GM08714 (cell line): ENCODE results near the gene PRXL2B.
"Not testable (repeated sequence)": the region's sequence is repeated elsewhere in the genome, so short reads cannot be mapped to it uniquely, and the experiment has no call there.

ENCODE experiments used
- H3K4me3 ChIP-seq: fragments of 200-500 bp; sonication (Bioruptor generic); 2 replicates; pipeline ENCODE4 v1.5.1; 2014; ENCODE audit warnings: mild to moderate bottlenecking, low read length, inconsistent platforms
- ZNF274 ChIP-seq: IDR thresholded peaks from 2 replicates; pipeline ENCODE4 v1.6.1; 2012; ENCODE audit warnings: mild to moderate bottlenecking, low read depth, low read length

PRXL2B gene

GRCh38 chr1:2564815-2565374, 21.7 kb upstream of the PRXL2B start:
- TF ChIP-seq ZNF274, result no peak
- H3K4me3 ChIP-seq, result no peak overlapping the region

DNA sequence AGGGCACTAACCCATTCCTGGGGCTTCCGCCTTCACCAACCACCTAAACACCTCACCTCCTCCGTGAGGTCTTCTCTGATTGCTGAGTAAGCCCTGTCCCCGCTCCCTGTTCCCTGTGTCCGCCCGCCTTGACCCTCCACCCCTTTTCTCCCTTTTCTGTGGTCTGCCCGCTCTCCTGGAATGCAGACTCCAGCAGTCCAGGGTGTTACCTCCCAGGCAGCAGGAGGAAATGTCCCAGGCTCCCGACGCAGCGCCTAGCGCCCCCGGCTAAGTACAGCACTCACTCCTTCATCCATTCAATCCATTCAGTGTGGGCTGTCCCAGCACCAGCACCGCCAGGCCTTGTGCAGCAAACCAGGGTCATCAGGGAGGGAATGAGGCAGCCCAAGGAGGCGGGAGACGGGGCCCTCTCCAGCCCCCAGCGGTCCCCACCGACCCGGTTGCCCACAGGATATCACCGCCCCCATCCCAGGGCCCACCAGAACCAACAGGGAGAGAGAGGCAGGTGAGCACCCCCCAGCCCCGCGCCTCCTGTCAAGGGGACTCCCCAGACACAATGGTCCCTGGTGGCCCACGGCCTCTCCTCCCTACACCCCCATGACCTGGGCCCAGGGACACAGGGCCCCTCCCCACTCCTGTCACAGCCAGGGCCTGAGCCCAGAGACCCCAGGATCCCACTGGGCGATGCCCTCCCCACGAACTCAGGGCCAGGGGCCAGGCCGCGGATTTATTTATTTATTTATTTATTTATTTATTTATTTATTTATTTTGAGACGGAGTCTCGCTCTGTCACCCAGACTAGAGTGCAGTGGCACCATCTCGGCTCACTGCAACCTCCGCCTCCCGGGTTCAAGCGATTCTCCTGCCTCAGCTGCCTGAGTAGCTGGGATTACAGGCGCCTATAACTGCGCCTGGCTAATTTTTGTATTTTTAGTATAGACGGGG, 20.2 kb upstream of the PRXL2B start:
- no peak overlapping the region for H3K4me3 ChIP-seq
- TF ChIP-seq ZNF274, result no peak

DNA sequence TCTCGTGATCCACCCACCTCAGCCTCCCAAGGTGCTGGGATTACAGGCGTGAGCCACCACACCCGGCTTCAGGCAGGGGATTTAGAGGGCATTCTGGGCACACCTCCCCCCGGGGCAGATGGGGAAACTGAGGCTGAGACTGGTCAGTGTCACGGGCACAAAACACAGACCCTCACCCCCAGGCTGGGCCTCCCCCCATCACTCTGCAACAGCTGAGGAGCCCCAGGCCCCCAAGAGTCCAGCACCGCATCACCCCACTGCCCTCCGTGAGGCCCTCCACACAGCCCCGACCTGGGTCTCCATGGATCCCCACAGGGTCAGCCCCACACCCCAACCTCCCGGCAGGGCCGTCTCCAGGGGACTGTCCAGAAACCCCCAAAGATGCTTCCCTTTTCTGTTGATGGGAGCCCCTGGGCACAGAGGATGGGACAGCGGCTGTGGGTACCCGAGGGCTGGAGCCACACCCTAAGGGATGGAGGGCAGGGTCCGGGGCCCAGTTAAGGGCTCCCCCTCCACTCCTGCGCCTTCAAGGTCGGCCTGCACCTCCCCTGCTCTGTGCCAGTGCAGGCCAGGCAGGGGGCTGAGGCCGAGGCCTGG, 19.4 kb upstream of the PRXL2B start:
- no peak overlapping the region for H3K4me3 ChIP-seq

GRCh38 chr1:2568187-2568816, 18.3 kb upstream of the PRXL2B start:
- not testable (repeated sequence) for H3K4me3 ChIP-seq

More for the DNA sequence above, 19.4 kb upstream of the PRXL2B start:
- TF ChIP-seq ZNF274, result no peak

GRCh38 chr1:2569060-2569459, 17.5 kb upstream of the PRXL2B start:
- no peak overlapping the region for H3K4me3 ChIP-seq
- TF ChIP-seq ZNF274, result no peak

DNA sequence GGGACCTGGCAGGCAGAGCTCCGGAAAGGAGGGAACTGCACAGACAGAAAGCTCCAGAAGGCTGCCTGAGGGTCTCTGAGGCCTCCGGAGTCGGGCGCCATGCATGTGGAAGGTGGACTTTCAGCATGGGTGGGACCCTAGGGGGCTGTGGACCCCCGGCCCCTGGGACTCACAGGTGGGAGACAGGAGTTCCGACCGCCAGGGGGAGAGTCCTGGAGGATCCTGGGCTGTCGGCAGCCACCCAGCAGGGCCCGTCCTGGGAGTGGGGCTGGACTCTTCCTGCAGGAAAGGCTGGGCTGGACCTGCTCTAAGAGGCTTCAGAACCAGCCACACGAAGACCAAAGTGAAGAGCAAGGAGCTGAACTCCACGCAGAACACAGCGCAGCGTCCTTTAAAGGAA, 16.9 kb upstream of the PRXL2B start:
- H3K4me3 ChIP-seq, result not testable (repeated sequence)

DNA sequence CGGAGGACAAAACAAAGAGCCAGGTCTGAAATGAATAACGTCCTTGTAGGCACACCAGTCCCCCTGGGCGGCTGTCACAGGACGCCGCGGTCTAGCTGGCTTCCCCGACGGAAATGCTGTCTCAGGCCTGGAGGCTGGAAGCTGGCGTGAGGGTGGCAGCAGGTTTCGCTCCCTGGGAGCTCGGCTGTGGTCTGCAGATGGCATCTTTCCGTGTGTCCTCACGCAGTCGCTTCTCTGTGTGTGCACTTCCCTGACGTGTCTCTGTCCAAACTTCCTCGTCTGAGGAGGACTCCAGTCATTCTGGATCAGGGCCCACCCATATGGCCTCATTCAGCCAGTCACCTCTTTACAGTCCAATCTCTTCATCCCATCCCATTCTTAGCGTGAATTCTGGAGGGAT, 16.2 kb upstream of the PRXL2B start:
- no peak for TF ChIP-seq ZNF274
- H3K4me3 ChIP-seq, result no peak overlapping the region

- no peak for TF ChIP-seq ZNF274
Measured at GRCh38 chr1:2571348-2571747, 15.2 kb upstream of the PRXL2B start.

GRCh38 chr1:2573250-2573920, 13.2 kb upstream of the PRXL2B start:
- H3K4me3 ChIP-seq, result no peak overlapping the region
- TF ChIP-seq ZNF274, result no peak

More at GRCh38 chr1:2571348-2571747, 15.2 kb upstream of the PRXL2B start:
- no peak overlapping the region for H3K4me3 ChIP-seq

DNA sequence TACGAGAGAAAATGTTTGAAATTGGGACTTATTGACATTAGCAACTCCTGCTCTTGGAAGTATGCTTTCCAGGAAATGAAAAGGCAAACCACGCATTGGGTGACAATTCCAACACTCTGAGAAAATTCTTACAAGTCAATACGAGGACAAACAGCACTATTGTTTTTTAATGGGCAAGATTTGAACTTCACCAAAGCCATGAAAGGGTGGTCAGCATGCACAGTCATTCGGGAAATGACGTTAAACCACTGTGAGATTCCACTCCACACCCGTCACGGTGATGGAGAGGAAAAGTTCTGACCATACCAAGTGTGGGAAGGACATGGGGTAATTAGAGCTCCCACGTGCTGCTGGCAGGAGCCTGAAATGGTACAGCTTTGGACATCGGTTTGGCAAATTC, 12.2 kb upstream of the PRXL2B start:
- no peak for TF ChIP-seq ZNF274
- H3K4me3 ChIP-seq, result no peak overlapping the region

DNA sequence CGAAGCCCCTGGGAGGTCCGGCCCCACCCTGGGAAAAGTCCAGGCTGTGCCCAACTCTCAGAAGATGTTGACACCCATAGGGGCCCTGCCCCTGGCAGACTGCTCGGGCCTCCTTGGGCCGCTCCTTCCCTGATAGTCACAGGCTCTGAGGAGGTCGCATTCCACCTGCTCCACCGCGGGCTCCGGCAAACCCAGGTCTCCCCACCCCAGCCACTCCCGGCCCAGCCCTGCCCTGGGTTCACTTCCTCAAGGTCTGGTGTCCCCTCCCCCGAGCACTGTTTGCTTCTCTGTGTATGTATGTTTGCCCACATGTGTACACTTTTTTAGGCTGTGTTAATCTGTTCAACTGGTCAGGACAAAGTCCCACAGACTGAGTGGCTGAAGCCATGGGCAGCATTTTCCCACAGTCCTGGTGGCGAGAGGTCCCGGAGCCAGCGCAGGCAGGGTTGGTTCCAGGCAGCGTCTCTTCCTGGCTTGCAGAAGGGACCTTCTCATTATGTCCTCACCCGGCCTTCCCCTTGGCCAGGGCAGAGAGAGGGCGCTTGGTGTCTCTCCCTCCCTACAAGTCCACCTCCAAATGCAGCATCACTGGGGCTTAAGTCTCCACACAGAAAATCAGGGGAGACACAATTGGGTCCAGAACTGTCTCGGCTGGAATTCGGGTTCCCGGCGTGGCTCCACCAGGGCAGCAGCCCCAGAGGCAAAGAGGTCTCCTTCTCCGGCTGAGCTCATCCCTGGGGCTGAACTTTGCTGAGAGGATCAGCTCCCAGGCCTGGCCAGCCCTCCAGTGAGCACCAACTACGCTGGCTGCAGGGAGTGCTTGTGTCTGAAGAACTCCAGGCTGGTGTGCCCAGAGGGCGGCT, 10.5 kb upstream of the PRXL2B start:
- no peak for TF ChIP-seq ZNF274

DNA sequence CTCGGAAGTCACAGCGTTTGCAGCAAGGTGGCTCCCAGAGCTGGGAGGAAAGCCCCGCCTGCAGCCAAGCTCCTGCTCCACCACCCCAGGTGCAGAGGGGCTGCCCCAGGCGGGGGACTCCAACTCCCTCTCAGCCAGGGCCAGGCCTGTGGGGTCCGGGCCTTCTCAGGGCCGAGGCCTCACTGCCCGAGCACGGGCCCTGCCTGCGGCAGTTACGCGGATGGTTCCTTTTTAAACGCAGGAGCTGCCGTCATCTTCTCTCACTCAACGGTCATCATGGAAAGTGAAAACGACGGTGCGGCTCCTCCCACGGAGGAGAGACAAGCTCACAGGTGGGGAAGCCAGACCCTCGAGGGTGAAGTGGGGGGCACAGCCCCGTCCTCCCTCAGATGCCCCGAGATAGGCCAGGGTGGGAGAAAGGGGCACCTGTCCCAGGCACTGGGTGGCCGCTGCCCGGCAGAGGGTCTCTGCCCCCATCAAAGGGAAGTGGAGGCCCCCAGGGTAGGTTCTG, 9.0 kb upstream of the PRXL2B start:
- H3K4me3 ChIP-seq, result peak overlapping the region; percentile 37; the same call in 1 of the 2 replicates

More for the DNA sequence above, 10.5 kb upstream of the PRXL2B start:
- H3K4me3 ChIP-seq, result peak overlapping the region; percentile 1; the same call in 1 of the 2 replicates

- no peak for TF ChIP-seq ZNF274
- H3K4me3 ChIP-seq, result no peak overlapping the region; the same call in 1 of the 2 replicates
Measured at GRCh38 chr1:2578758-2579118, 7.8 kb upstream of the PRXL2B start.
